ENCODE measurements around the gene PRDM16.

The PRDM16 gene

GRCh38 chr1:3071565-3072390 lies 2.8 kb downstream of the PRDM16 start:
- CTCF ChIA-PET, result no interaction called here

DNA sequence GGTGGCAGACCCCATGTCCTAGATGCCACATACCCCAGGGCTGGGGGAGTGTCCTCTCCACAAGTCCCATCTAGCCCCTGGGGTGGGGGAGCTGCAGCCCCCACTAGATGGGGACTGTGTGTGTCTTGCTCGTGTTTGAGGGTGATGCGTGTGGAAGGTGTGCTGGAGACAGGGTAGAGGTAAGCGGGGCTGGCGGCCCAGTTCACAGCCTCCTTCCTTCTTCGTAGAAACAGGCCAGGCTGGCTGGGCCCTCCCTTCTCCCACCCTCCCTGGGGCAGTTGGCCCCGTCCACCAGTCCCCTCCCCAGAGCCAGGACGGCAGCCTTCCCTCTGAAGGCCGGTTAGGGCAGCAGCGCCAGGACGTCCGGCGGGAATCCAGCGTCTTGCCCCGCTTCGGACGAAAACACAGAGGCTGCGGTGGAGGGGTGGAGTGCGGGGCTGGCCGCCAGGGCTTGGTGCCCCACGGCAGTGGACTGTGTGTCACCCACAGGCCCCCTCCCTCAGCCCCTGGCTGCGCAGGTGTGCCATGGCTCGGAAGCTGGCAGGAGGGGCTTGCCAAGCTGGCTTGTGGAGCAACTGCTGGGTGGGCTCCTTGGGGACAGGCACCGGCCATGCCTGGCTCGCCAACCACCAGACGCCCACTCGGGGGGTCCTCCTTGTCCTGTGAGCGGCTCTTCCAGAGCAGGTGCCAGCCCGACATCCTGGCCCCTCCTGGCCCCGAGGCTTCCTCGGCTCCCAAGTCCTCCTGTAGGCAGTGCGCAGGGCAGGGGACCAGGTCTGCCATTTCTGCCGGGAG lies 3.6 kb downstream of the PRDM16 start:
- Histone ChIP-seq H3K27ac (ENCODE audit: extremely low read depth, low read depth, low read length) (no peak overlapping the region), H3K4me3 (ENCODE audit: low read depth, low read length) (no peak overlapping the region), H3K36me3 (ENCODE audit: control insufficient read depth in 2 of 2, insufficient read depth in 1 of 2, low read length in 2 of 2) (no peaks in the 10 kb centered on the region), H3K9me3 (ENCODE audit: control insufficient read depth, insufficient read depth, low read depth, low read length) (no peaks in the 10 kb centered on the region), H3K4me1 (ENCODE audit: control insufficient read depth, insufficient read depth, low read length) (no peaks in the 10 kb centered on the region; the same call in 1 of the 2 replicates)
- ChIA-PET CTCF (interaction anchor here (0.7 kb wide), 1 partner anchor 229 kb away, joined by 3 read pairs; no protein-coding TSS in a partner anchor), POLR2A (no interaction called here)
- no peak for TF ChIP-seq ZNF175 (tag by site-specific recombination; IDR thresholded peaks at IDR 0.05)
- TF ChIP-seq REPIN1 (tag by site-specific recombination; IDR thresholded peaks at IDR 0.05; ENCODE audit: low read depth), result no peak
- no peak for TF ChIP-seq ZNF433 (tag by site-specific recombination; IDR thresholded peaks at IDR 0.05; ENCODE audit: low read depth)
- no peak for TF ChIP-seq TRIM28 (IDR thresholded peaks at IDR 0.05; ENCODE audit: borderline replicate concordance, low read length)
- TF ChIP-seq ZNF341 (tag by site-specific recombination; IDR thresholded peaks at IDR 0.05; ENCODE audit: low read depth), result no peak
- no peak for TF ChIP-seq ZNF529 (tag by site-specific recombination; IDR thresholded peaks at IDR 0.05; ENCODE audit: insufficient replicate concordance)
- TF ChIP-seq ZNF449 (tag by site-specific recombination; IDR thresholded peaks at IDR 0.05), result no peak
- no peak for TF ChIP-seq ZNF138 (tag by site-specific recombination; IDR thresholded peaks at IDR 0.05; ENCODE audit: borderline replicate concordance)
- TF ChIP-seq, protein P1, sequence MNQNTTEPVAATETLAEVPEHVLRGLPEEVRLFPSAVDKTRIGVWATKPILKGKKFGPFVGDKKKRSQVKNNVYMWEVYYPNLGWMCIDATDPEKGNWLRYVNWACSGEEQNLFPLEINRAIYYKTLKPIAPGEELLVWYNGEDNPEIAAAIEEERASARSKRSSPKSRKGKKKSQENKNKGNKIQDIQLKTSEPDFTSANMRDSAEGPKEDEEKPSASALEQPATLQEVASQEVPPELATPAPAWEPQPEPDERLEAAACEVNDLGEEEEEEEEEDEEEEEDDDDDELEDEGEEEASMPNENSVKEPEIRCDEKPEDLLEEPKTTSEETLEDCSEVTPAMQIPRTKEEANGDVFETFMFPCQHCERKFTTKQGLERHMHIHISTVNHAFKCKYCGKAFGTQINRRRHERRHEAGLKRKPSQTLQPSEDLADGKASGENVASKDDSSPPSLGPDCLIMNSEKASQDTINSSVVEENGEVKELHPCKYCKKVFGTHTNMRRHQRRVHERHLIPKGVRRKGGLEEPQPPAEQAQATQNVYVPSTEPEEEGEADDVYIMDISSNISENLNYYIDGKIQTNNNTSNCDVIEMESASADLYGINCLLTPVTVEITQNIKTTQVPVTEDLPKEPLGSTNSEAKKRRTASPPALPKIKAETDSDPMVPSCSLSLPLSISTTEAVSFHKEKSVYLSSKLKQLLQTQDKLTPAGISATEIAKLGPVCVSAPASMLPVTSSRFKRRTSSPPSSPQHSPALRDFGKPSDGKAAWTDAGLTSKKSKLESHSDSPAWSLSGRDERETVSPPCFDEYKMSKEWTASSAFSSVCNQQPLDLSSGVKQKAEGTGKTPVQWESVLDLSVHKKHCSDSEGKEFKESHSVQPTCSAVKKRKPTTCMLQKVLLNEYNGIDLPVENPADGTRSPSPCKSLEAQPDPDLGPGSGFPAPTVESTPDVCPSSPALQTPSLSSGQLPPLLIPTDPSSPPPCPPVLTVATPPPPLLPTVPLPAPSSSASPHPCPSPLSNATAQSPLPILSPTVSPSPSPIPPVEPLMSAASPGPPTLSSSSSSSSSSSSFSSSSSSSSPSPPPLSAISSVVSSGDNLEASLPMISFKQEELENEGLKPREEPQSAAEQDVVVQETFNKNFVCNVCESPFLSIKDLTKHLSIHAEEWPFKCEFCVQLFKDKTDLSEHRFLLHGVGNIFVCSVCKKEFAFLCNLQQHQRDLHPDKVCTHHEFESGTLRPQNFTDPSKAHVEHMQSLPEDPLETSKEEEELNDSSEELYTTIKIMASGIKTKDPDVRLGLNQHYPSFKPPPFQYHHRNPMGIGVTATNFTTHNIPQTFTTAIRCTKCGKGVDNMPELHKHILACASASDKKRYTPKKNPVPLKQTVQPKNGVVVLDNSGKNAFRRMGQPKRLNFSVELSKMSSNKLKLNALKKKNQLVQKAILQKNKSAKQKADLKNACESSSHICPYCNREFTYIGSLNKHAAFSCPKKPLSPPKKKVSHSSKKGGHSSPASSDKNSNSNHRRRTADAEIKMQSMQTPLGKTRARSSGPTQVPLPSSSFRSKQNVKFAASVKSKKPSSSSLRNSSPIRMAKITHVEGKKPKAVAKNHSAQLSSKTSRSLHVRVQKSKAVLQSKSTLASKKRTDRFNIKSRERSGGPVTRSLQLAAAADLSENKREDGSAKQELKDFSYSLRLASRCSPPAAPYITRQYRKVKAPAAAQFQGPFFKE (tag by site-specific recombination; IDR thresholded peaks at IDR 0.05; ENCODE audit: borderline replicate concordance), result no peak
- no peak for TF ChIP-seq KLF8 (tag by site-specific recombination; IDR thresholded peaks at IDR 0.05)
- no peak for TF ChIP-seq ZNF335 (tag by site-specific recombination; conservative IDR thresholded peaks at IDR 0.05)
- no peak for TF ChIP-seq GLIS1 (tag by site-specific recombination; IDR thresholded peaks at IDR 0.05)
- TF ChIP-seq, protein P2, sequence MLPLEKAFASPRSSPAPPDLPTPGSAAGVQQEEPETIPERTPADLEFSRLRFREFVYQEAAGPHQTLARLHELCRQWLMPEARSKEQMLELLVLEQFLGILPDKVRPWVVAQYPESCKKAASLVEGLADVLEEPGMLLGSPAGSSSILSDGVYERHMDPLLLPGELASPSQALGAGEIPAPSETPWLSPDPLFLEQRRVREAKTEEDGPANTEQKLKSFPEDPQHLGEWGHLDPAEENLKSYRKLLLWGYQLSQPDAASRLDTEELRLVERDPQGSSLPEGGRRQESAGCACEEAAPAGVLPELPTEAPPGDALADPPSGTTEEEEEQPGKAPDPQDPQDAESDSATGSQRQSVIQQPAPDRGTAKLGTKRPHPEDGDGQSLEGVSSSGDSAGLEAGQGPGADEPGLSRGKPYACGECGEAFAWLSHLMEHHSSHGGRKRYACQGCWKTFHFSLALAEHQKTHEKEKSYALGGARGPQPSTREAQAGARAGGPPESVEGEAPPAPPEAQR (tag by site-specific recombination; IDR thresholded peaks at IDR 0.05), result no peak
- no peak for TF ChIP-seq ZNF362 (tag by site-specific recombination; IDR thresholded peaks at IDR 0.05)

More at GRCh38 chr1:3071565-3072390, 2.8 kb downstream of the PRDM16 start:
- Histone ChIP-seq H3K27ac (ENCODE audit: extremely low read depth, low read depth, low read length) (no peak overlapping the region), H3K4me3 (ENCODE audit: low read depth, low read length) (no peak overlapping the region), H3K4me1 (ENCODE audit: control insufficient read depth, insufficient read depth, low read length) (no peaks in the 10 kb centered on the region; the same call in 1 of the 2 replicates), H3K9me3 (ENCODE audit: control insufficient read depth, insufficient read depth, low read depth, low read length) (no peaks in the 10 kb centered on the region), H3K36me3 (ENCODE audit: control insufficient read depth in 2 of 2, insufficient read depth in 1 of 2, low read length in 2 of 2) (no peaks in the 10 kb centered on the region)
- TF ChIP-seq GLIS2 (tag by site-specific recombination; IDR thresholded peaks at IDR 0.05) (peak; percentile 58), SETDB1 (IDR thresholded peaks at IDR 0.05; ENCODE audit: insufficient read length, low read length) (no peak), GLIS1 (tag by site-specific recombination; IDR thresholded peaks at IDR 0.05) (peak; percentile 75), YY1 (tag by site-specific recombination; IDR thresholded peaks at IDR 0.05) (no peak), BCL11A (tag by site-specific recombination; IDR thresholded peaks at IDR 0.05; ENCODE audit: low read depth) (0 out of 2 replicates have a peak, but pooled peaks have one; percentile 38)
- POLR2A ChIA-PET, result no interaction called here
